HG02678 (cell line): ENCODE data around the gene CDK5RAP3.

Experiments used
- ATAC-seq: cut with Tn5 transposase; IDR thresholded peaks from one replicate; pipeline ENCODE4 v1.9.1; 2021; ENCODE audit warnings: mild to moderate bottlenecking, moderate library complexity; ENCODE audit not compliant: unreplicated experiment

The CDK5RAP3 gene

DNA sequence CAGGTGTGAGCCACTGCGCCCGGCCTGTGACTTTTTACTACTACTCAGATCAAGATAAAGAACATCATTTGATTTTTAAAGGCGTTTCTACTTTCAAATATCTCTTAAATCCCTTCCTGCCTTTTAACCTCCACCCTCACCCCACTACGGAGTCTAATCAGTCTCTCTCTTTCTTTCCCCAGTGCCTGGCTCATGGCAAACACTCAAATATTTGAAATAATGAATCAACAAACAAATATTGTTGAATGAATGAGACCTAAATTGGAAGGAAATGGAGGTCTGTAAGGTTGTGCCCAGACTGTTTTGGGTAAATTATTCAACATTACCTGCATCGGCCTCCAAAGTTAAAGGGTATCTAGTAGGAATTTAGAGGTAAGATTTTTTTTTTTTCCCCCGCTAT is 52.0 kb downstream of the CDK5RAP3 start:
- no peak for ATAC-seq

DNA sequence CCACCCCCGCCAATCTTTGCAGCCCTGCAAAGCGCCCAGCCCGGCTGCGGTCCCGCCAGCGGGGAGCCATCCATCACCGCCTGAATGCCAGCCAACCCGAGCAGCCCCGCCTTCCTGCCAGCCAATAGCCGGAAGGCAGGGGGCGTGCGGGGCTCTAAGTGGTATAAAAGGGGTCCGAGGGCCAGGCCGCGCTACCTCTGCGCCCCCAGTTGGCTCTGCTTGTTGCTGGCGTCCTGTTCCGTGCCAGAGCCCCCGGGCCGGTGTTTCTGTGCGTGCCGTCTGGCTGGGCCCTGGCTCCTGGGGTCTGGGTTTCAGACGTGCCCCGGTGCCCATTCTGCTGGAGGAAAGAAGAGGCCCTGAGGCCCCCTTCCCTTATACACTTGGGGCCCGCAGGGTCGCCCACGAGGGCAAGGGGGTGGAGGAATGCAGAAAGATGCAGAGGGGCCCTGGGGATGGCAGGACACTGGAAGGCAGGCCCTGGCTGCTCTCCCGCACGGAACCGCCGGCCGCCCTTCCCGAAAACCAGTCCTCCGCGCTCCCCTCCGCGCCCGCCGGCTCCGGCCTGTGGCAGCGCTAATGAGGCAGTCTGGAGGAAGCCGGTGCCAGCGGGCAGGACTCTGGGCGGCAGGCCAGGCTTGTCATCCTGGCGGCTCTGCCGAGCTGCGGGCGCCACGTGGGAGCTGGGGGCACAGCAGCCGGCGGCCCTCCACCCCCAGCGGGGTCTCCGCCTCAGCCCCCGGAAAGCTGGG is 52.7 kb downstream of the CDK5RAP3 start:
- no peak for ATAC-seq

- no peak for ATAC-seq
Measured at GRCh38 chr17:48024149-48025039, 53.5 kb downstream of the CDK5RAP3 start.

GRCh38 chr17:48025040-48025903 is 54.4 kb downstream of the CDK5RAP3 start:
- ATAC-seq, result peak; percentile 84

DNA sequence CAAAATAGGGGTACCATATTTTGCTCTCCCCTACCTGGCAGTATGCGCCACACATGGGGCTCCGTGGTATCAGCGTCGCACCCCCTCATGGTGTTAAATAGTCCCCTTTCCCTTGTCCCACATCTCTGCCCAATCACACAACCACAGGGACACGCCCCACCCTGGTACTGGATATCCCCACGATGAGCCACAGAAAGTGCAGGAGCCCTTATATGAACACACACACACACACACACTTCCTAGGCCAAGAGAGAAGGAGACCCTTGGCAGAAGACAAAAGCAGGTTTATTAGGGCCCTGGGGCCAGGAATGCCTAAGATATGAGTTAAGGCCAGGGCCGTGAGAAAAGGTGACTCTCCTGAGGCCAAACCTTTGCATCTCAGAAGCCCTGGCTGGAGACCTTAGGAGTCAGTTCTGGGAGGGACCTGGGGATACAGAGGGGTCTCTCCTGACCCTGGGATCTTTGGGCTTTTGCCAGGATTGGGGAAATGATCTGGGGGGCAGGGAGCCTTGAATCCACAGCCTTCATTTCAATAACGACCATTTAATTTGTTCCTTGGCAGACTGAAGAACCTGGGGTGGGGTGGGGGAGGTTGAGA is 55.1 kb downstream of the CDK5RAP3 start:
- no peak for ATAC-seq

DNA sequence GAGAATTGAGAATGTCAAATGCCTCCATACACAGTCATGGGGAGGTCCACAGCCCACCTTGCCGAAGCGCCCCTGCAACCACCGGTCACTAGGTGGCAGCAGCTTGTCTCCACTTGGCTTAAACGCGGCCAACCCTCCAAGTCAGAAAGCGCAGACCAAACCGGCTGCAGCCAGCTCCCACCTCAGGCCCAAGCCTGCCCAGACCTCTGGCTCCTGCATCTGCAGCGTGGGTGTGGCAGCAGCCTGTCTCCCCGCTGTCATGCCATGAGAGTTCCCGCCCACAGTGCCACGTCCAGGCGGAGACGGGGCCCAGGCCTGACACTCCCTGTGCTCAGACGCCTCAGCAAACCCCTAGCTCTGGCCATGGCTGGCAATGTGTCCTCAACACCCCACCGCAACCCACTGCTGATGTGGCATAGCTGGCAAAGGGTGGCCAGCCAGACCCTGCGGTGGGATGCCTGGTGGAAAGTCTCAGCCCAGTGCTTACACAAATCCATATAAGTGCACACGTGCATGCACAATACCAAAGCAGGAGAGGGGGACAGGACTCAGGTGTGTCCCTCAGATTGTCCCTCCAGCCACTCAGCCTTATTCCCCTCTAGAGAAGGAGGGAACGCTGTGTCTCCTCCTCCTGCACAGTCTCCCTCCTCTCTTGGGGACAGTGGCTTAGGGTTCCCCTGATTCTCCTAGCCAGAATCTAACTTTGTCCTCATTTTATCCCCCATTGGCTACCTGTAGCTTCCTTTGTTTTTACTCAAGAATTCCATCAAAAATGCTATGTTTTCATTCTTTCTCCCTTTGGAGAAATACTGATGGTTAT is 55.8 kb downstream of the CDK5RAP3 start:
- no peak for ATAC-seq

DNA sequence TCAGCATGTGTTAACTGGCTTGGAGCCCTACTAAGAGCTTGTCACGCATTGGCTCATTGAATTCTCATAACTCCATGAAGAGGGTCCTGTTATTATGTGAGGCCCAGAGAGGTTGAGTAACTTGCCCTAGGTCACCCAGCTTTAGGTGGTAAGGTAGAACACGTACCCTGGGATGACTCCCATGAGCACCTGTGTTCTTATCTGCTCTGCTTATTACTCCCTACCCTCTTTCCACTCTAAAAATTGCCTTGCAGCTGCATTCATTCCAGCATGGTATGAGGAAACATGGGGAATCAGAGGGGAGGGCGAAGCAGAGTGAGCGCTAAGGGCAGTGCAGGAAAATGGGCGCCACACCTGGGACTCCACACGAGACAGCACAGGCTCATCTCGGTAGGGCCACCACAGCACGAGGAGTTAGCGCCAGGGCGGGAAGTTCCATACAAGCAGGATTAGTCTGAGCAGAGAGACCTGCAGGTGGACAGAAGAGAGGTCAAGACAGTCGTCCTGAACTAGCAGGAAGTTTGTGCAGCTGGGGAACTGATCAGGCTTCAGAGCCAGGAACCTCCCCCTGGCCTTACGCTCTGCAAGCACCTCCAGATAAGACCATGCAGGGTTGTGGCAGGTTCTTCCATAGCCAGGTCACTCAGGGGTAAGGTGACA is 56.5 kb downstream of the CDK5RAP3 start:
- no peak for ATAC-seq

DNA sequence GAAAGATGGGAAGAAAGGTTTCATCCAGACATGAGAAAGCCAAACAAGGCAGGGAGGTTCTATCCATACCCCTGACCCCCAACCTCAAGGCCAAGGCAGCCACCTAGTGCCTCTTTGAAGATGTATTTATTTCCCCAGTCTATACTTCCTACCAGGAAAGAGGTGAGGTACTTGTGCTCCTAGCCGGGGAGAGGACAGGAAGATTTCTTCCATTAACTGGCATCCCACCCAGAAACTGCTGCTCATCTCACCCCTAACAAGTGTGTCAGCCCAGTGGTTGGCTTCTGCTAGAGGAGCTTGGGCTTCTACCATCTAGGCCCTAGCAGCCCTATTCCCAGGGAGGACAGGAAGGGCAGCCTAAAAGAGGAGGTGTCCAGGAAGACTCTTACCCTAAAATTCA is 57.8 kb downstream of the CDK5RAP3 start:
- ATAC-seq, result no peak

GRCh38 chr17:48030531-48030930 is 59.6 kb downstream of the CDK5RAP3 start:
- ATAC-seq, result no peak
